Astrocyte (in vitro differentiated cells and primary cell): Measurements from ENCODE around the gene MAP2. TPM values are rescaled to one million over a fixed set of nuclear protein-coding genes. Genes with fewer than 3 reads are reported as not detected.

Source experiments
- DNase-seq: peaks from one replicate; pipeline ENCODE4 v3.0.0-alpha.2; 2010; ENCODE audit warnings: low read depth
- FAIRE-seq: peaks from 2 replicates; lab custom pipeline; 2011; peaks lifted over from hg19 to GRCh38; lab: Jason Lieb, UNC
- H2AFZ ChIP-seq: 2 replicates; pipeline ENCODE4 v1.6.0; 2012; ENCODE audit warnings: low read depth, low read length, inconsistent platforms
- H3K27ac ChIP-seq: 2 replicates; pipeline ENCODE4 v1.5.1; 2011; ENCODE audit warnings: low read depth, low read length, inconsistent platforms
- H3K27me3 ChIP-seq: 2 replicates; pipeline ENCODE4 v1.6.0; 2011; ENCODE audit warnings: low read length, inconsistent platforms; ENCODE audit not compliant: insufficient read depth
- H3K36me3 ChIP-seq: 2 replicates; pipeline ENCODE4 v1.5.1; 2011; ENCODE audit warnings: low read length, inconsistent platforms; ENCODE audit not compliant: insufficient read depth
- H3K4me1 ChIP-seq: 2 replicates; pipeline ENCODE4 v1.5.1; 2011; ENCODE audit warnings: low read length, inconsistent platforms; ENCODE audit not compliant: insufficient read depth
- H3K4me2 ChIP-seq: 2 replicates; pipeline ENCODE4 v1.6.0; 2012; ENCODE audit warnings: low read length, inconsistent platforms
- H3K4me3 ChIP-seq: 2 replicates; pipeline ENCODE4 v1.5.1; 2011; ENCODE audit warnings: low read depth, mild to moderate bottlenecking, low read length, inconsistent platforms; ENCODE audit not compliant: insufficient read depth
- H3K79me2 ChIP-seq: 2 replicates; pipeline ENCODE4 v1.6.0; 2012; ENCODE audit warnings: mild to moderate bottlenecking, low read length, inconsistent platforms; ENCODE audit not compliant: insufficient read depth
- H3K9ac ChIP-seq: 2 replicates; pipeline ENCODE4 v1.6.0; 2012; ENCODE audit warnings: mild to moderate bottlenecking, low read length, inconsistent platforms
- H3K9me3 ChIP-seq: 2 replicates; pipeline ENCODE4 v1.5.1; 2012; ENCODE audit warnings: low read depth, mild to moderate bottlenecking, low read length, inconsistent platforms; ENCODE audit not compliant: insufficient read depth
- H4K20me1 ChIP-seq: 2 replicates; pipeline ENCODE4 v1.6.0; 2012; ENCODE audit warnings: low read length, inconsistent platforms; ENCODE audit not compliant: insufficient read depth
- H3K27ac Mint-ChIP-seq: one replicate; pipeline ENCODE4 v1.8.0; 2021; ENCODE audit warnings: mild to moderate bottlenecking, mixed read lengths; ENCODE audit not compliant: unreplicated experiment
- H3K27me3 Mint-ChIP-seq: one replicate; pipeline ENCODE4 v1.8.0; 2021; ENCODE audit warnings: low read depth, mixed read lengths; ENCODE audit not compliant: unreplicated experiment
- H3K36me3 Mint-ChIP-seq: one replicate; pipeline ENCODE4 v1.8.0; 2021; ENCODE audit warnings: low read depth, mixed read lengths; ENCODE audit not compliant: unreplicated experiment
- H3K4me1 Mint-ChIP-seq: one replicate; pipeline ENCODE4 v1.8.0; 2021; ENCODE audit warnings: low read depth, mixed read lengths; ENCODE audit not compliant: unreplicated experiment
- H3K4me3 Mint-ChIP-seq: one replicate; pipeline ENCODE4 v1.8.0; 2021; ENCODE audit warnings: mild to moderate bottlenecking, moderate library complexity, mixed read lengths; ENCODE audit not compliant: unreplicated experiment
- H3K9me3 Mint-ChIP-seq: one replicate; pipeline ENCODE4 v1.8.0; 2021; ENCODE audit warnings: mild to moderate bottlenecking, mixed read lengths; ENCODE audit not compliant: unreplicated experiment
- EZH2 ChIP-seq: IDR thresholded peaks from 2 replicates; pipeline ENCODE4 v1.6.1; 2012; ENCODE audit warnings: mild to moderate bottlenecking, low read length, inconsistent platforms; ENCODE audit not compliant: insufficient read depth
- total RNA-seq: library from RNA; stranded (reverse); gene quantifications from 2 replicates; pipeline ENCODE4 v1.2.1, GENCODE V29; 2021
- TF ChIP-seq, protein P1 (sequence below): IDR thresholded peaks from 2 replicates; pipeline ENCODE4 v1.5.1; 2011; ENCODE audit warnings: low read depth, mild to moderate bottlenecking, inconsistent platforms, low read length, moderate library complexity; ENCODE audit not compliant: insufficient read depth

MAP2 gene
- total RNA-seq, 1 donor from 2014 or later = 15.9 TPM

GRCh38 chr2:209694748-209695147 is 270.9 kb downstream of the MAP2 start:
- no peak for DNase-seq
- Histone ChIP-seq H3K27me3 (no peaks in the 10 kb centered on the region), H3K9ac (no peak overlapping the region), H3K9me3 (no peaks in the 10 kb centered on the region), H3K4me3 (no peak overlapping the region), H4K20me1 (no peaks in the 10 kb centered on the region), H3K36me3 (no peaks in the 10 kb centered on the region), H2AFZ (no peak overlapping the region), H3K27ac (no peak overlapping the region), H3K79me2 (no peaks in the 10 kb centered on the region), H3K4me1 (no peaks in the 10 kb centered on the region), H3K4me2 (no peak overlapping the region)
- H3K36me3 Mint-ChIP-seq = peaks cover 8% of the 10 kb centered on the region
- H3K4me1 Mint-ChIP-seq = no peaks in the 10 kb centered on the region
- no peaks in the 10 kb centered on the region for H3K27me3 Mint-ChIP-seq
- H3K9me3 Mint-ChIP-seq = peaks cover 5% of the 10 kb centered on the region
- no peak overlapping the region for H3K27ac Mint-ChIP-seq
- no peak for FAIRE-seq
- TF ChIP-seq, protein P1, sequence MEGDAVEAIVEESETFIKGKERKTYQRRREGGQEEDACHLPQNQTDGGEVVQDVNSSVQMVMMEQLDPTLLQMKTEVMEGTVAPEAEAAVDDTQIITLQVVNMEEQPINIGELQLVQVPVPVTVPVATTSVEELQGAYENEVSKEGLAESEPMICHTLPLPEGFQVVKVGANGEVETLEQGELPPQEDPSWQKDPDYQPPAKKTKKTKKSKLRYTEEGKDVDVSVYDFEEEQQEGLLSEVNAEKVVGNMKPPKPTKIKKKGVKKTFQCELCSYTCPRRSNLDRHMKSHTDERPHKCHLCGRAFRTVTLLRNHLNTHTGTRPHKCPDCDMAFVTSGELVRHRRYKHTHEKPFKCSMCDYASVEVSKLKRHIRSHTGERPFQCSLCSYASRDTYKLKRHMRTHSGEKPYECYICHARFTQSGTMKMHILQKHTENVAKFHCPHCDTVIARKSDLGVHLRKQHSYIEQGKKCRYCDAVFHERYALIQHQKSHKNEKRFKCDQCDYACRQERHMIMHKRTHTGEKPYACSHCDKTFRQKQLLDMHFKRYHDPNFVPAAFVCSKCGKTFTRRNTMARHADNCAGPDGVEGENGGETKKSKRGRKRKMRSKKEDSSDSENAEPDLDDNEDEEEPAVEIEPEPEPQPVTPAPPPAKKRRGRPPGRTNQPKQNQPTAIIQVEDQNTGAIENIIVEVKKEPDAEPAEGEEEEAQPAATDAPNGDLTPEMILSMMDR = no peak
- no peak for TF ChIP-seq EZH2
- H3K4me3 Mint-ChIP-seq = no peak overlapping the region

- FAIRE-seq (no peak), DNase-seq (peak; percentile 28)
- Histone ChIP-seq H3K36me3 (no peaks in the 10 kb centered on the region), H2AFZ (no peak overlapping the region), H3K9me3 (no peaks in the 10 kb centered on the region), H3K27me3 (no peaks in the 10 kb centered on the region), H3K4me1 (no peaks in the 10 kb centered on the region), H3K79me2 (no peaks in the 10 kb centered on the region), H4K20me1 (no peaks in the 10 kb centered on the region), H3K4me2 (no peak overlapping the region), H3K27ac (no peak overlapping the region), H3K4me3 (no peak overlapping the region), H3K9ac (no peak overlapping the region)
- TF ChIP-seq EZH2 = no peak
- TF ChIP-seq, protein P1 = no peak
- no peaks in the 10 kb centered on the region for H3K4me1 Mint-ChIP-seq
- H3K27me3 Mint-ChIP-seq = no peaks in the 10 kb centered on the region
- H3K4me3 Mint-ChIP-seq = no peak overlapping the region
- no peak overlapping the region for H3K27ac Mint-ChIP-seq
- H3K9me3 Mint-ChIP-seq = peaks cover 5% of the 10 kb centered on the region
- peaks cover 8% of the 10 kb centered on the region for H3K36me3 Mint-ChIP-seq
Measured at GRCh38 chr2:209696836-209697711, 273.2 kb downstream of the MAP2 start.

DNA sequence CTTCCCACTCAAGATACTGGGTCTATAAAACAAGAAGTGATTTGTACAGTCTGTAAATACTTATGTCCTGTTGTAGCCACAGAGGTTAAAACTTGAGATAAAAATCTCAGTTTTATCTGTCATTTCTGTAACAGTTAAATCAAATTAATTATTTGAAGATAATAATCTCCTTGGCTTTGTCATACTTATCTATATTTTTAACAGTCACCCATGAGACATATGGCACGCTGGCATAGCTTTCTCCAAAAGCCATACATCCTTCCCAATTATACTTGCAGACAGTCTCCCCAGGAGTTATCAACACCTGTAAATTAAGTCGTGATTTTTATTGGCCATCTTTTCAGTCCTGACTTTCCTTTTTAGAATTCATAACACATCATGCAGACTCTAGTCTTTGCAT is 278.9 kb downstream of the MAP2 start:
- Histone ChIP-seq H3K4me3 (no peak overlapping the region), H3K4me2 (no peak overlapping the region), H3K27me3 (no peaks in the 10 kb centered on the region), H3K79me2 (no peaks in the 10 kb centered on the region), H3K4me1 (no peaks in the 10 kb centered on the region), H3K9ac (no peak overlapping the region), H3K9me3 (no peaks in the 10 kb centered on the region), H3K27ac (no peak overlapping the region), H4K20me1 (no peaks in the 10 kb centered on the region), H2AFZ (no peak overlapping the region), H3K36me3 (no peaks in the 10 kb centered on the region)
- Mint-ChIP-seq H3K4me3 (no peak overlapping the region), H3K4me1 (no peaks in the 10 kb centered on the region), H3K27ac (no peak overlapping the region), H3K27me3 (no peaks in the 10 kb centered on the region), H3K36me3 (no peaks in the 10 kb centered on the region), H3K9me3 (no peaks in the 10 kb centered on the region)
- TF ChIP-seq, protein P1 = no peak
- TF ChIP-seq EZH2 = no peak
- FAIRE-seq (no peak), DNase-seq (no peak)
